Neural cell (in vitro differentiated cells): ENCODE results near the gene RNF212. TPM values are rescaled to one million over a fixed set of nuclear protein-coding genes. Genes with fewer than 3 reads are reported as not detected.

Experiments used
- H2AFZ ChIP-seq: fragments of 200-600, 300-800 bp; sonication (generic), shearing (Covaris generic); 2 replicates; pipeline ENCODE4 v1.6.0; 2014; ENCODE audit warnings: low read depth, mild to moderate bottlenecking, antibody characterized with exemption, low read length, moderate library complexity
- H3F3A ChIP-seq: fragments of 200-600 bp; shearing (Covaris generic); 2 replicates; pipeline ENCODE4 v1.6.1; 2016; ENCODE audit warnings: mild to moderate bottlenecking, moderate library complexity, mixed read lengths, antibody characterized with exemption, low read length; ENCODE audit not compliant: insufficient read depth, poor library complexity, severe bottlenecking
- H3K27ac ChIP-seq: fragments of 200-600, 300-800 bp; sonication (generic), shearing (Covaris generic); 2 replicates; pipeline ENCODE4 v1.5.1; 2014; ENCODE audit warnings: mild to moderate bottlenecking, low read length, moderate library complexity
- H3K27me3 ChIP-seq: fragments of 300-800, 200-600 bp; sonication (generic), shearing (Covaris generic); 2 replicates; pipeline ENCODE4 v1.6.0; 2014; ENCODE audit warnings: mild to moderate bottlenecking, low read depth, low read length, moderate library complexity; ENCODE audit not compliant: insufficient read depth
- H3K36me3 ChIP-seq: fragments of 300-800, 200-600 bp; sonication (generic), shearing (Covaris generic); 2 replicates; pipeline ENCODE4 v1.5.1; 2014; ENCODE audit warnings: mild to moderate bottlenecking, antibody characterized with exemption, low read length, moderate library complexity; ENCODE audit not compliant: insufficient read depth
- H3K4me2 ChIP-seq: fragments of 300-800, 200-600 bp; sonication (generic), shearing (Covaris generic); 2 replicates; pipeline ENCODE4 v1.6.0; 2014; ENCODE audit warnings: mild to moderate bottlenecking, low read length
- H3K4me3 ChIP-seq: fragments of 300-800, 200-600 bp; sonication (generic), shearing (Covaris generic); 2 replicates; pipeline ENCODE4 v1.5.1; 2014; ENCODE audit warnings: mild to moderate bottlenecking, low read length, moderate library complexity
- H3K79me2 ChIP-seq: fragments of 200-600 bp; shearing (Covaris generic); replicated peaks from 2 replicates; pipeline ENCODE4 v1.6.0; 2014; ENCODE audit warnings: mild to moderate bottlenecking, low read length, moderate library complexity; ENCODE audit not compliant: insufficient read depth
- H3K9ac ChIP-seq: fragments of 300-800, 200-600 bp; sonication (generic), shearing (Covaris generic); 2 replicates; pipeline ENCODE4 v1.6.1; 2016; ENCODE audit warnings: mild to moderate bottlenecking, low read length, mixed read lengths
- H3K9me2 ChIP-seq: fragments of 200-600 bp; shearing (Covaris generic); 2 replicates; pipeline ENCODE4 v1.6.1; 2016; ENCODE audit warnings: mild to moderate bottlenecking, low read length, mixed read lengths; ENCODE audit not compliant: insufficient read depth
- H3K9me3 ChIP-seq: fragments of 200-600, 300-800 bp; sonication (generic), shearing (Covaris generic); 2 replicates; pipeline ENCODE4 v1.6.1; 2016; ENCODE audit warnings: mild to moderate bottlenecking, mixed run types, low read length, moderate library complexity, mixed read lengths
- H4K20me1 ChIP-seq: fragments of 200-600 bp; shearing (Covaris generic); 2 replicates; pipeline ENCODE4 v1.6.1; 2016; ENCODE audit warnings: mild to moderate bottlenecking, mixed run types; ENCODE audit not compliant: insufficient read depth
- EP300 ChIP-seq: fragments of 450-650 bp; conservative IDR thresholded peaks from 2 replicates; pipeline ENCODE4 v1.6.1; 2014; ENCODE audit warnings: antibody characterized with exemption, mild to moderate bottlenecking, moderate library complexity; ENCODE audit not compliant: poor library complexity, severe bottlenecking
- EZH2 ChIP-seq: fragments of 200-600, 300-800 bp; shearing (Covaris generic), sonication (generic); IDR thresholded peaks from 2 replicates; pipeline ENCODE4 v1.6.1; 2014; ENCODE audit warnings: antibody characterized with exemption, low read length, borderline replicate concordance, mild to moderate bottlenecking; ENCODE audit not compliant: insufficient read depth, poor library complexity, severe bottlenecking
- MXI1 ChIP-seq: fragments of 450-650 bp; conservative IDR thresholded peaks from 2 replicates; pipeline ENCODE4 v1.6.1; 2014; ENCODE audit warnings: antibody characterized with exemption, mild to moderate bottlenecking; ENCODE audit not compliant: poor library complexity, severe bottlenecking
- POLR2AphosphoS5 ChIP-seq: IDR thresholded peaks from 2 replicates; pipeline ENCODE4 v1.6.1; 2012
- RAD21 ChIP-seq: fragments of 450-650 bp; conservative IDR thresholded peaks from 2 replicates; pipeline ENCODE4 v1.6.1; 2014; ENCODE audit warnings: antibody characterized with exemption, mild to moderate bottlenecking, moderate library complexity
- SMC3 ChIP-seq: fragments of 450-650 bp; conservative IDR thresholded peaks from 2 replicates; pipeline ENCODE4 v1.6.1; 2014; ENCODE audit warnings: antibody characterized with exemption, mild to moderate bottlenecking, moderate library complexity; ENCODE audit not compliant: poor library complexity
- TAF1 ChIP-seq: IDR thresholded peaks from 2 replicates; pipeline ENCODE4 v1.6.1; 2012; ENCODE audit warnings: low read depth
- polyA plus RNA-seq: library from polyadenylated mRNA; depleted of rRNA; stranded (reverse); fragments of >200 nt; gene quantifications from 2 replicates; pipeline ENCODE4 v1.2.3, GENCODE V29; 2014
- TF ChIP-seq, protein P1 (sequence below): fragments of 450-650 bp; IDR thresholded peaks from 2 replicates; pipeline ENCODE4 v1.5.1; 2014; ENCODE audit warnings: antibody characterized with exemption, mild to moderate bottlenecking, moderate library complexity; ENCODE audit not compliant: poor library complexity, severe bottlenecking
- TF ChIP-seq, protein P2 (sequence below): IDR thresholded peaks from 2 replicates; pipeline ENCODE4 v1.6.1; 2012; ENCODE audit warnings: borderline replicate concordance

The RNF212 gene
- polyA plus RNA-seq, 1 donor from 2014 or later: 1.5 TPM

DNA sequence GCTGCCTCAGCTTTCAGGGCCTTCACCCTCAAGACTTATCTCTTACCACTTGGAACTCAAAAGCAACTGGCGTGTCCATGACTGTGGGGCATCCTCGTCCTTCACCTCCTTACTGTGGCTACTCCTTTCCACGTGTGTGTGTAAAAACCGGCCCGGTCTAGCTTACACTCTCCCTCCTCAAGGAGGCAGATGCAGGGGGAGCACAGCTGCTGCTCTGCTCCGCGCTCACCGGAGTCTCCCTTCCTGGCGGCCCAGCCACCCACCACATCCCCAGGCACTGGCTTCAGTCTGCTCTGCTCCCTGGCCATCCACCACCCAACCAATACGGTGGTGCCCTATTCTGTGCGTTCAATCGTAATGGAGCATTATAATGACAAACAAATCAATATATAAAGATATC is 8.3 kb downstream of the RNF212 start:
- no peaks in the 10 kb centered on the region for H4K20me1 ChIP-seq
- TF ChIP-seq SMC3 (no peak), EP300 (no peak), EZH2 (no peak)
- TF ChIP-seq, protein P1, sequence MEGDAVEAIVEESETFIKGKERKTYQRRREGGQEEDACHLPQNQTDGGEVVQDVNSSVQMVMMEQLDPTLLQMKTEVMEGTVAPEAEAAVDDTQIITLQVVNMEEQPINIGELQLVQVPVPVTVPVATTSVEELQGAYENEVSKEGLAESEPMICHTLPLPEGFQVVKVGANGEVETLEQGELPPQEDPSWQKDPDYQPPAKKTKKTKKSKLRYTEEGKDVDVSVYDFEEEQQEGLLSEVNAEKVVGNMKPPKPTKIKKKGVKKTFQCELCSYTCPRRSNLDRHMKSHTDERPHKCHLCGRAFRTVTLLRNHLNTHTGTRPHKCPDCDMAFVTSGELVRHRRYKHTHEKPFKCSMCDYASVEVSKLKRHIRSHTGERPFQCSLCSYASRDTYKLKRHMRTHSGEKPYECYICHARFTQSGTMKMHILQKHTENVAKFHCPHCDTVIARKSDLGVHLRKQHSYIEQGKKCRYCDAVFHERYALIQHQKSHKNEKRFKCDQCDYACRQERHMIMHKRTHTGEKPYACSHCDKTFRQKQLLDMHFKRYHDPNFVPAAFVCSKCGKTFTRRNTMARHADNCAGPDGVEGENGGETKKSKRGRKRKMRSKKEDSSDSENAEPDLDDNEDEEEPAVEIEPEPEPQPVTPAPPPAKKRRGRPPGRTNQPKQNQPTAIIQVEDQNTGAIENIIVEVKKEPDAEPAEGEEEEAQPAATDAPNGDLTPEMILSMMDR: no peak
- TF ChIP-seq, protein P2, sequence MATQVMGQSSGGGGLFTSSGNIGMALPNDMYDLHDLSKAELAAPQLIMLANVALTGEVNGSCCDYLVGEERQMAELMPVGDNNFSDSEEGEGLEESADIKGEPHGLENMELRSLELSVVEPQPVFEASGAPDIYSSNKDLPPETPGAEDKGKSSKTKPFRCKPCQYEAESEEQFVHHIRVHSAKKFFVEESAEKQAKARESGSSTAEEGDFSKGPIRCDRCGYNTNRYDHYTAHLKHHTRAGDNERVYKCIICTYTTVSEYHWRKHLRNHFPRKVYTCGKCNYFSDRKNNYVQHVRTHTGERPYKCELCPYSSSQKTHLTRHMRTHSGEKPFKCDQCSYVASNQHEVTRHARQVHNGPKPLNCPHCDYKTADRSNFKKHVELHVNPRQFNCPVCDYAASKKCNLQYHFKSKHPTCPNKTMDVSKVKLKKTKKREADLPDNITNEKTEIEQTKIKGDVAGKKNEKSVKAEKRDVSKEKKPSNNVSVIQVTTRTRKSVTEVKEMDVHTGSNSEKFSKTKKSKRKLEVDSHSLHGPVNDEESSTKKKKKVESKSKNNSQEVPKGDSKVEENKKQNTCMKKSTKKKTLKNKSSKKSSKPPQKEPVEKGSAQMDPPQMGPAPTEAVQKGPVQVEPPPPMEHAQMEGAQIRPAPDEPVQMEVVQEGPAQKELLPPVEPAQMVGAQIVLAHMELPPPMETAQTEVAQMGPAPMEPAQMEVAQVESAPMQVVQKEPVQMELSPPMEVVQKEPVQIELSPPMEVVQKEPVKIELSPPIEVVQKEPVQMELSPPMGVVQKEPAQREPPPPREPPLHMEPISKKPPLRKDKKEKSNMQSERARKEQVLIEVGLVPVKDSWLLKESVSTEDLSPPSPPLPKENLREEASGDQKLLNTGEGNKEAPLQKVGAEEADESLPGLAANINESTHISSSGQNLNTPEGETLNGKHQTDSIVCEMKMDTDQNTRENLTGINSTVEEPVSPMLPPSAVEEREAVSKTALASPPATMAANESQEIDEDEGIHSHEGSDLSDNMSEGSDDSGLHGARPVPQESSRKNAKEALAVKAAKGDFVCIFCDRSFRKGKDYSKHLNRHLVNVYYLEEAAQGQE: no peak
- no peak overlapping the region for H3K27ac ChIP-seq
- no peaks in the 10 kb centered on the region for H3K9me3 ChIP-seq
- H3K27me3 ChIP-seq: no peaks in the 10 kb centered on the region
- no peak overlapping the region for H2AFZ ChIP-seq
- H3K36me3 ChIP-seq: no peaks in the 10 kb centered on the region
- no peak overlapping the region for H3K4me2 ChIP-seq
- no peaks in the 10 kb centered on the region for H3K9me2 ChIP-seq
- H3F3A ChIP-seq: no peaks in the 10 kb centered on the region
- H3K79me2 ChIP-seq: no peaks in the 10 kb centered on the region
- H3K9ac ChIP-seq: no peak overlapping the region
- no peak overlapping the region for H3K4me3 ChIP-seq

DNA sequence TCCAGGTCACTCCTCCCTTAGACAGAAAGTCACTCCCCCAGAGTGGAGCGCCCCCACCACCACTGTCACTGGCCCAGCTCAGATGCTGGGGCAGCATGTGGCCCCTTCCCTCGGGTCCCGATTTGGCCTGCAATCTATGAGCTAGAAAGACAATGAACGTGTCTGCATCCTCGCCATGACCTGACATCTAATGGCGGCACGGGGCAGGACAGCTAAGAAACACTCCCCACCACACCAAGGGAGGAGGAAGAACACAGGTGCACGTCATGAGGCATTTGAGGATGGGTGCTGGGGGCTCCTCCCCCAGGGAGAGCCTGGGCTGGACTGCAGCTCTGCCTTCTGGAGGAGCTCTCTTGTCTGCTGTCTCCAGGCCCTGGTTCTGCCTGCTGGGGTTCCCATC is 8.7 kb downstream of the RNF212 start:
- no peak overlapping the region for H3K4me2 ChIP-seq
- no peaks in the 10 kb centered on the region for H3K36me3 ChIP-seq
- H3K27me3 ChIP-seq: no peaks in the 10 kb centered on the region
- H3K4me3 ChIP-seq: no peak overlapping the region
- H3K27ac ChIP-seq: no peak overlapping the region
- no peak for TF ChIP-seq TAF1
- TF ChIP-seq, protein P2: no peak
- TF ChIP-seq EZH2: no peak
- TF ChIP-seq EP300: no peak
- TF ChIP-seq POLR2AphosphoS5: no peak
- no peak for TF ChIP-seq RAD21
- no peak for TF ChIP-seq MXI1
- TF ChIP-seq, protein P1: no peak
- no peak for TF ChIP-seq SMC3
- H2AFZ ChIP-seq: no peak overlapping the region
- no peaks in the 10 kb centered on the region for H4K20me1 ChIP-seq
- H3K9me3 ChIP-seq: no peaks in the 10 kb centered on the region
- H3K9ac ChIP-seq: no peak overlapping the region
- no peaks in the 10 kb centered on the region for H3K9me2 ChIP-seq
- no peaks in the 10 kb centered on the region for H3F3A ChIP-seq
- no peaks in the 10 kb centered on the region for H3K79me2 ChIP-seq
